ENCODE measurements around the gene TRPM1.

GRCh38 chr15:31019986-31020385, 81.5 kb downstream of the TRPM1 start:
- TF ChIP-seq POLR2A (IDR thresholded peaks at IDR 0.05), result no peak
- TF ChIP-seq CTCF (IDR thresholded peaks at IDR 0.05), result no peak
